GM18951 (cell line): ENCODE measurements around the gene FCGR3B.
"Not testable (repeated sequence)": the region's sequence is repeated elsewhere in the genome, so short reads cannot be mapped to it uniquely, and the experiment has no call there.

Experiments
- POLR2A ChIP-seq: IDR thresholded peaks from 4 replicates; pipeline ENCODE4 v1.6.1; 2011; ENCODE audit warnings: mild to moderate bottlenecking; ENCODE audit not compliant: insufficient read length, insufficient read depth; ENCODE audit errors: extremely low read depth
- in situ Hi-C: fragments of 300-500 bp; cut with MboI; formaldehyde crosslinking; loops from one replicate; pipeline ENCODE4 v1.12.0; 2022; ENCODE audit warnings: low sequenced_read_pairs, mixed read lengths, inconsistent platforms; ENCODE audit not compliant: unreplicated experiment

FCGR3B gene

DNA sequence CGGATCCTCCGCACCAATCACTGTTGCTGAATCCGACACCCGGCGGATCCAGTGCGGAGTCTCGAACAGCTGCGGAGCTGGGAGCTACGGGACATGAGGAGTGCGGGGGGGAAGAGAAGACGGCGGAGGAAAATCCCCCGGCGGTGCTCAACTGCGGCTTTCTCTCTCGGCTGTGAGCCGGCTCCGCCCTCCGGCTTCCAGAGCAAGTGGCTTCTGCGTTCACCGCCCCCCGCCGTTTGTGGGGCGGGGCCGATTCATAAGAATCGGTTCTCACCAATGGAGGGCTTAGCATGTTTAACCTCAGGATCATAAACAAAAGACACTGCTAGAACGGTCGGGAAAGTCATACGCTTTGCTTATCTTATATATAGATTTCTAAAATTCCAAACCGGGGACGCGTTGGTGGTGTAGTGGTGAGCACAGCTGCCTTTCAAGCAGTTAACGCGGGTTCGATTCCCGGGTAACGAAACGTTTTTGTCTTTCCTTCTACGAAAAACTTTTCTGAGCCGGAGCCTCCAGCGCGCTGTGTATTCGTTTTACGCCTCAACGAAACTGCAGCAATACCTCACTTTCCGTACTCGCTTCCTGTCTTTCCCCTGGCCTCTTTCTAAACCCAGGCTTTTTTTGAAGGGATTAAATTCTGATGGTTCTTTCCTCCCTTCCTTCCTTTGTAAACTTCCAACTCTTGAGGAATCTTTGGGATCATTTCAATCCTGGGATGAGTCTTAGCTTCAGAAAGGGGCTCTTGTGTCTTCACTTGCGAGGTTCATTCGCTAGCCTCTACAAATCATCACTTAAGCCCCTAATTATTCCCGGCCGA lies 18.4 kb downstream of the FCGR3B start:
- peak; percentile 35 for TF ChIP-seq POLR2A
- in situ Hi-C loops, result not testable (repeated sequence)

DNA sequence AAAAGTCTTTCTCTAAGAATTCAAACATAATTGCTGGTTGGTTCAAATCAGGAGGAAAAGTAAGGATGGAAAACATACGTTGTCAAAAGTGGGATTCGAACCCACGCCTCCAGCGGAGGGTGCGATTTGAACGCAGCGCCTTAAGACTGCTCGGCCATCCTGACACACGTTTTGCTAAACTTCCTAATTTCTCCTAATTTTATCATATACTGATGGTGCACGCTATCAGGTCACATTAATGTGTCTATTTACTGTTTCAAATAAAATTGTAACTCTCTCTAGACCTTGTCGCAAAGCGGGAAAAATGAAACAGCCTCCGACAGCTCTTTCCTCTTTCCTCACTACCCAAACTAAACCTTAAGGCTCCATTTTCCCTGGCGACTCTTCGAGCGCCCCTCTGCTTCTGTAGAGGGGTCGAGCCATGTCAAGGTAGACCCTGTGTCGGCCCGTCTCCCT lies 19.1 kb downstream of the FCGR3B start:
- in situ Hi-C loops, result not testable (repeated sequence)

DNA sequence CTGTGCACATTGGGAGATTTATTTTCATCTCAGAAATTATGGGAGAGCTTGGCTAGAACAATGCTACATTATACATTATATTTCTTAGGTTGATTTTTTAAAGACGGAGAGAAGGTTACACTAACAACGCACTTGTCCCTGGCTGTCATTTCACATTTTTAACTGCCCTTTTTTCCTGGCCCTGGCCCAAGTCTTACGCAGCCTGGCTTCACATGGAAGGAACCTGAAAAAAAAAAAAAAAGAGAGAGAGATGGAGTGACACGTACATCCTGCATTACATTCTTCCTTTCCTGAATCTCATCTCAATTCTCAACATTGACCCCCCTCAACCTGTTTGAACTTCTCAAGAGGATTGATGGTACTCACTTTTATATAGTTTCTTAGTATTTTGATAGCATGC lies 20.8 kb downstream of the FCGR3B start:
- in situ Hi-C loops, result not testable (repeated sequence)

DNA sequence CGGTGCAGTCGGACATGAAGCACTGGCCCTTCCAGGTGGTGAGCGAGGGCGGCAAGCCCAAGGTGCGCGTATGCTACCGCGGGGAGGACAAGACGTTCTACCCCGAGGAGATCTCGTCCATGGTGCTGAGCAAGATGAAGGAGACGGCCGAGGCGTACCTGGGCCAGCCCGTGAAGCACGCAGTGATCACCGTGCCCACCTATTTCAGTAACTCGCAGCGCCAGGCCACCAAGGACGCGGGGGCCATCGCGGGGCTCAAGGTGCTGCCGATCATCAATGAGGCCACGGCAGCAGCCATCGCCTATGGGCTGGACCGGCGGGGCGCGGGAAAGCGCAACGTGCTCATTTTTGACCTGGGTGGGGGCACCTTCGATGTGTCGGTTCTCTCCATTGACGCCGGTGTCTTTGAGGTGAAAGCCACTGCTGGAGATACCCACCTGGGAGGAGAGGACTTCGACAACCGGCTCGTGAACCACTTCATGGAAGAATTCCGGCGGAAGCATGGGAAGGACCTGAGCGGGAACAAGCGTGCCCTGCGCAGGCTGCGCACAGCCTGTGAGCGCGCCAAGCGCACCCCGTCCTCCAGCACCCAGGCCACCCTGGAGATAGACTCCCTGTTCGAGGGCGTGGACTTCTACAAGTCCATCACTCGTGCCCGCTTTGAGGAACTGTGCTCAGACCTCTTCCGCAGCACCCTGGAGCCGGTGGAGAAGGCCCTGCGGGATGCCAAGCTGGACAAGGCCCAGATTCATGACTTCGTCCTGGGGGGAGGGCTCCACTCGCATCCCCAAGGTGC lies 24.2 kb downstream of the FCGR3B start:
- in situ Hi-C loops, result loop anchor here (10.0 kb wide), 1 partner anchor 82 kb away; the partner anchor contains the start of gene HSPA6

DNA sequence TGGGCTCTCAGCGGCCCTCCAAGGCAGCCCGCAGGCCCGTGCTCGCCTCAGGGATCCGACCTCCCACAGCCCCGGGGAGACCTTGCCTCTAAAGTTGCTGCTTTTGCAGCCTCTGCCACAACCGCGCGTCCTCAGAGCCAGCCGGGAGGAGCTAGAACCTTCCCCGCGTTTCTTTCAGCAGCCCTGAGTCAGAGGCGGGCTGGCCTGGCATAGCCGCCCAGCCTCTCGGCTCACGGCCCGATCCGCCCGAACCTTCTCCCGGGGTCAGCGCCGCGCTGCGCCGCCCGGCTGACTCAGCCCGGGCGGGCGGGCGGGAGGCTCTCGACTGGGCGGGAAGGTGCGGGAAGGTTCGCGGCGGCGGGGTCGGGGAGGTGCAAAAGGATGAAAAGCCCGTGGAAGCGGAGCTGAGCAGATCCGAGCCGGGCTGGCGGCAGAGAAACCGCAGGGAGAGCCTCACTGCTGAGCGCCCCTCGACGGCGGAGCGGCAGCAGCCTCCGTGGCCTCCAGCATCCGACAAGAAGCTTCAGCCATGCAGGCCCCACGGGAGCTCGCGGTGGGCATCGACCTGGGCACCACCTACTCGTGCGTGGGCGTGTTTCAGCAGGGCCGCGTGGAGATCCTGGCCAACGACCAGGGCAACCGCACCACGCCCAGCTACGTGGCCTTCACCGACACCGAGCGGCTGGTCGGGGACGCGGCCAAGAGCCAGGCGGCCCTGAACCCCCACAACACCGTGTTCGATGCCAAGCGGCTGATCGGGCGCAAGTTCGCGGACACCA lies 25.0 kb downstream of the FCGR3B start:
- in situ Hi-C loops, result loop anchor here (10.0 kb wide), 1 partner anchor 81 kb away; the partner anchor contains the start of gene HSPA6

DNA sequence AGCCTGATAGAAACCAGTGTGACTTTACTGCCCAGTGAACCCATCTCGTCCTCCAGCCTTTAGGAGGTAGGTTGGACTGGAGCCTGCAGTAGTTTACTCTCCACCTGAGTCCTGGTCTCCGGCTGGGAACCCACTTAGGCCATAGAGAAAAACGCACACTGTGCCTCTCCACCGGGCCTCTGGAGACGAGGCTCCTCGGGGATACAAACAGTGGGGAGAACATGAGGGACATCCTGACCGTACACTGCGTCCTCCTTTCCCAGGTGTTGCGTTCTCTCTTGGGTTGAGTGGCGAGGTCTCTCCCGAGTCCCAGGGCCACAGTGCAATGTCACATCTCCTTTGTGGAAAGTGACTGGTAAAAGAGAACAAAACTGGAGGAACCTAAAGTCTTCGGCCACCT lies 26.0 kb downstream of the FCGR3B start:
- in situ Hi-C loops, result loop anchor here (10.0 kb wide), 1 partner anchor 80 kb away; the partner anchor contains the start of gene HSPA6

DNA sequence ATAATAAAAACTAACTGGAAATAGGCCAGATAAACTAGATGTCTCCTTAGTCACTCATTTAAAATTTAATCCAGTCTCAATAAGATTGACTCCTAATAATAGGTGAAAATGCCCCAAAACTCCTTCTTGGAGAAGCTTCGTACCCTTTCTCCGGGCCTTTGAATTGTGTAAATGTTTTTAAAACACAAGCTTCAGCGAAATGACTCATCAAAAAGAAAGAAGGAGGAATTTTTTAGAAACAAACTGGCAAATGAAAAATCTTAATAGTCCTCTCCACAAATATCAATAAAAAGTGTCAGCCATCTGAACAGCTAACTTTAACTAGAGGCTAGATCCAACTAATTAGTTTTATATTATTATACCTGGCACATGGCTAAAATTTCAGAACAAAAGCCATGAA lies 33.9 kb downstream of the FCGR3B start:
- in situ Hi-C loops, result not testable (repeated sequence)

DNA sequence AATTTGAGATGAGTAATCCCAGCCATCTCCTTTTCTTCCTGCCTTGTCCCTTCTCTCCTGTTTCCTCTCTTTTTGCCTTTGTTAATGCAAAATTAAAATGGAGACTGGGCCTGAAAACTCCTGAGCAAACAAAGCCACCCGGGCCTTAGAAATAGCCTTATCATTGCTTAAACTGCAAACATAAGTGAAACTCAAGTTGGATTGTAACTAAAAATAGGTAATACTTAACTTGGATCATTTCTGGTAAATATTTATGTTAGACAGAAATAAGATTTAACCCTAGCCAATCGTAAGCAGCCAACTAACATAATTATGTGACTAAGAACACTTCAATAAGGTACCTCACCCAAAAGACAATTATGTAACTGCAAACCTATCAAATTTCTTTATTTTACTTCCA lies 35.4 kb downstream of the FCGR3B start:
- in situ Hi-C loops, result not testable (repeated sequence)

DNA sequence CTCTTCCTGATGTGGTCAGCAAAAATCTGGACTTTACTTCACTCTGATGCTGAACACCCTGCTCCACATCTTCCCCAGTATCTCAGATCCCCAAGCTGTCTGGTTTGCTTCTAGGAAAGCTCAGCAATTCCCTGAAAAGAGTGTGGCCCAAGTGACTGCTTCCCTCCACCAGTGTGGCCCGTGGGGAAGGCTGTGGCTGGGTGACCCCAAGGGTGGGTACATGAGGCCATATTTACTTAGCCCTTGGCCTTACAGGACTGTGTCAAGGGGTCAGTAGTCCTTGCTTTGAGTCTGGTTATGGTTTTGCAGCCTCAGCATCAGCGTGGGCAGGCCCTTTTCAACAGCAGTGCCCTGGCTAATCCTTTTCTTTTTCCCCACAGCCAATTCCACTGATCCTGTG lies 35.8 kb downstream of the FCGR3B start:
- in situ Hi-C loops, result not testable (repeated sequence)

DNA sequence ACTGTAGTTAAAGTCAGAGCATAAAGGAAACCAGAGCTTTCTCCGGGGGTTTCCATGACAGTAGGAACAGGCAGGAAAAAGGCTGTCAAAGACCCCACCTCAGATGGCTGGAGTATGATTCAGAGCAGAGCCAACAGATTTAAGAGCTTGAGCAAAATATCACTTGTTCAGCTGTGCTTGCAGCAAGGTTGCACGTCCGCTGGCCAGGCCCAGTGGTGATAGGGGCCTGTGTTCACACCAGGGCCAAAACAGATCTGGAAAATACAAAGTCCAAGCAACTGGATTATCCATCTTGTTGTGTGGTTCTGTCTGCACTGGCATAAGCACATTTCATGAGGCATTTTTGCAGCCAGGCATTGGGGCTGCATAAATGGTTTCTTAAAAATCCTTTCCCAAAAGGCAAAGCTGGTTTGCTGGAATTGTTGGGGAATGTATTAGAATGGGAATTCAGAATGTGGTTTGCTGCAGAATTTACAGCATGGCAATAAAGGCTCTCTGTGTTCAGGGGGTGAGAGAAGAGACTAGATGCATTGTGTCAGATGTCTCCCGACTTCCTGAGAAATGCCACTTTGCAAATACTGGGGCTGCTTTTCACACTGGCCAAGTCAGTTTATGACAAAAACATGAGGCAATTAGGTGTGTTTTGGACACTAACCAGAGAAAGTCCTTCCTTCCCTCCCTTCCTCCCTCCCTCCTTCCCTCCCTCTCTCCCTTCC lies 36.5 kb downstream of the FCGR3B start:
- in situ Hi-C loops, result loop anchor here (5.0 kb wide), 1 partner anchor 78 kb away; no protein-coding TSS in a partner anchor

DNA sequence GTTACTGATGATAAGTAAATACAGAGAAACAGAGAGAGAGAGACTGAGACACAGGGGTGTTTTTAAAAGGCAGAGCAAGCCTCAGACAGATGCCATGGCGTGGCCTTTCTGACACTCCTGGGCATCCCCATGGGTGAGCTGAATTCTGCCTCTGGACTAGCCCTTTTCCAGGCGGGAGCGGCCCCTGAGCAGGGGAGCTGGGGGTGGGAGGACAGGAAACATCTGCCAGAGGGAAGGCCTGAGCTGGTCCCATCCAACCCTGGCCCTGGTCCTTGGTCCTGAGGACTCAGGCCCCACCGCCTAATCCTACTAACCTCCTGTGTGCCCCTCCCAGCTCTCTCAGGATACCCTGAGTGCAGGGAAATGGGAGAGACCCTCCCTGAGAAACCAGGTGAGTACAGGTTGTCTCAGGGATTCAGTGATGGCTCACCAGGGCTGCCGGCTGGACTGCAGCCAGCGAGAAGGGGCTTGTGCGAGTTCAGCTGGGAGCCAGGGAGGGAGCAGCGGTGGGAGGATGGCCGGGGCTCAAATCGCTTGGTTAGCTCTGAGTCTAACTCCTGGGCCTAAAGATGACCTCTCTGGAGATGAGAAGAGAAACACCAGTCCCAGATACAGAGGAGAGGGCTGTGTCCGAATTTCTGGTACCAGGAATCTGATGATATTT lies 37.8 kb downstream of the FCGR3B start:
- in situ Hi-C loops, result loop anchor here (5.0 kb wide), 1 partner anchor 79 kb away; no protein-coding TSS in a partner anchor

DNA sequence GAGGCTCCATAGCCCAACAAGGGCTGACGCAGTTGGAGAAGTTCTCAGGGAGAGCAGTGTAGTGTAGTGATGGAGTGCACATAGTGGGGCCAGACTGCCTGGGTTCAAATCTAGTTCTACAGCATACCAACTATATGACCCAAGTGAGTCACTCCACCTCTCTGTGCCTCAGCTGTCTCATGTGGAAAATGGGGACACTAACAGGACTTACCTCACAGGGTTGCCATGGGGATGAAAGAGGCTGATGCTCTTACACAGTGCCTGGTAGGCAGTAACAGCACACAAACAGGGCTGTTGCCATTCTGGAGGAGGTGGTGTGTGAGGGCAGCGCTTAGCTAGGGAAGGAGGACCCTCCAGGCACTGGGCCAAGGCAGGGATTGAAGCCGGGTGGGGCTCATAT lies 38.4 kb downstream of the FCGR3B start:
- in situ Hi-C loops, result loop anchor here (5.0 kb wide), 1 partner anchor 80 kb away; no protein-coding TSS in a partner anchor

DNA sequence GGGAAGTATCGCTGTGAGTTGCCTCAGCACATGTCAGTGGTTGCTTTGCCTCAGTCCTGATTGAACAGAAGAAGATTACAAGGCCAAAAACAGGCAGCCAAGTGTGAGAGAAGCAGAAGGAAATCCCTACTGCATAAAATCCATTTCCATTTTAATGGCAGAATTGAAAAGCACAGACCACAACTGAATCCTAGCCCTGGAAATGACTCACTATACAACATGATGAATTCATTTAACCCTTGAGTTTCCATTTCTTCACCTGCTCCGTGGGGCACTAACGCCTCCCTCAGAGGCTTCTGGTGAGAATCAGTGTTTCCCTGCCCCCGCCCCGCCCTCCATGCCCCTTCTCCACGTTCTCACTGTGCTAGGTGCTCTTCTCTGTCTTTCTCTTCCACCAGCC lies 41.1 kb downstream of the FCGR3B start:
- in situ Hi-C loops, result loop anchor here (5.0 kb wide), 1 partner anchor 82 kb away; no protein-coding TSS in a partner anchor

DNA sequence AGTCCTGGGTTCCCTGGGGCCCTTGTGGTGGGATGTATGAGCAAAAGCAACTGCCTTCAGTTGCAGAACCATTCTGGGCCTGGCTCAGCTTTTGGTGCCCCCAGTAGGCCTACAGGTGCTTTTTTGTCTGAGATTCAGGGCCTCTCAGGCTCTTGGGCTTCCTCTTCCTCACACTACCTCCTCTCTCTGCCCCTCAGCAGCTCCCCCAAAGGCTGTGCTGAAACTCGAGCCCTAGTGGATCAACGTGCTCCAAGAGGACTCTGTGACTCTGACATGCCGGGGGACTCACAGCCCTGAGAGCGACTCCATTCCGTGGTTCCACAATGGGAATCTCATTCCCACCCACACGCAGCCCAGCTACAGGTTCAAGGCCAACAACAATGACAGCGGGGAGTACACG lies 41.6 kb downstream of the FCGR3B start:
- in situ Hi-C loops, result not testable (repeated sequence)

DNA sequence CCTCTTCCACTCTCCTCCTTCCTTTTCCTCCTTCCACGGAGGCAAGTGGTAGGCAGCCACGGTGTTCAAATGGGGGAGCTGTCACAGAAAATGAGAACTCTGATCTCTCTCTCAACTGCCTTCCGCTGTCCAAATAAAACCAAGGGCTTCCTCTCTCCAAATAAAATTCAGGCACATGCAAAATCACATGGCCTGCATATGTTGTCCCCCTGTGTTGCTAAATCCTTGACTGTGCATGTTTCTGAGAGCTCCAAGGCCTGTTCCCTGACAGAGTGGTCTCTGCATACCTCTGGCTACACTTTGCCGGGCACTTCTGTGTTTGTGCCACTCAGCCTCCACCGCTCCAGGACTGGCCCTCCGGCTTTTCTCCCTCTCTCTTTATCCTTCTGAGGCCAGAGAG lies 42.4 kb downstream of the FCGR3B start:
- in situ Hi-C loops, result not testable (repeated sequence)

DNA sequence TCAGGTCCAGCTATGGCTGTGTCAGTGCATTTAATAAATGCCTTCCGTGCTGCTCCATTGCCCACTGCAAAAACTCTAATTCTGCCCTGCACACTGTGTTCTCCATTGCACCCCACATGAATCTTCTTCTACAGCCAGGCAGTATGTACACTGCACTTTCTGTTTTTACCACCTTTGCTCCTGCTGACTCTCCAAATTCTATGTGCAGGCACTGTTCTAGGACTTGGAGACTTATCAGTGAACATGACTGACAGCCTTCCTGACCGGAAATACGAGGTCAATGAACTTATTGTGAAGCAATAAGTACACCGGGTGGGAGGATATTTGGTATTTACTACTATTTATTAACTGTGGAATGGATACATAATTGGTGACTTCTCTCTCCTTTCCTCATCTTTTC lies 48.1 kb downstream of the FCGR3B start:
- in situ Hi-C loops, result not testable (repeated sequence)

DNA sequence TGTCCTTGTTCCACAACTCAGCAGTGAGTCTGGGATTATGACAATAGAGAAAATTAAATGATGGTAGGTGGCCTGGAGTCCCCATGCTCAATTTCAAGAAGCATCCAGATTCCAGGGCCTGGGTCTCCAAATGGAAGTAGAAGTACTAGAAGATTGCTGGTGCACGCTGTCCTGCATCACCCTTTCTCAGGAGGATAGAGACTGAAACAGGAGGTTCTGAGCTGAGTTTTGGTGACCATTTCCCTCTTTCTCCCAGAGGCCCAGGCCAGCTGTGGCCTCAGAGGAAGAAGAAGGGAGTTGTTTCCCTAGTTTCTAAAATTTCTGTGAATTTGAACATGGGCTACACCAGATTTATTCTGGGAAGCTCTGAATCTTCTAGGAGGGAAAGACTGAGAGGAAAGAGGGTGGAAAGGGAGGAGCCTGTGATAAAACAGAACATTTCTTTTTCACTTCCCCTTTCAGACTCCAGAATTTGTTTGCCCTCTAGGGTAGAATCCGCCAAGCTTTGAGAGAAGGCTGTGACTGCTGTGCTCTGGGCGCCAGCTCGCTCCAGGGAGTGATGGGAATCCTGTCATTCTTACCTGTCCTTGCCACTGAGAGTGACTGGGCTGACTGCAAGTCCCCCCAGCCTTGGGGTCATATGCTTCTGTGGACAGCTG lies 50.0 kb downstream of the FCGR3B start:
- in situ Hi-C loops, result not testable (repeated sequence)
